WTC11 (cell line): ENCODE results near the gene LIN7A.

ENCODE experiments used
- CBFB ChIP-seq: sonication (generic); formaldehyde crosslinking; IDR thresholded peaks from 2 replicates; pipeline ENCODE4 v1.8.1; 2022; ENCODE audit warnings: mild to moderate bottlenecking, low read depth, missing genetic modification reagents
- JUN ChIP-seq: sonication (generic); formaldehyde crosslinking; IDR thresholded peaks from 2 replicates; pipeline ENCODE4 v1.8.0; 2023; ENCODE audit warnings: mild to moderate bottlenecking, missing genetic modification reagents
- NR1H2 ChIP-seq: sonication (generic); formaldehyde crosslinking; IDR thresholded peaks from 2 replicates; pipeline ENCODE4 v1.9.0; 2021; ENCODE audit warnings: mild to moderate bottlenecking, moderate library complexity, missing genetic modification reagents
- SMAD3 ChIP-seq: sonication (generic); formaldehyde crosslinking; IDR thresholded peaks from 2 replicates; pipeline ENCODE4 v1.8.0; 2022; ENCODE audit warnings: missing genetic modification reagents, mild to moderate bottlenecking, borderline replicate concordance
- TEAD1 ChIP-seq: sonication (generic); formaldehyde crosslinking; IDR thresholded peaks from 2 replicates; pipeline ENCODE4 v1.8.0; 2022; ENCODE audit warnings: mild to moderate bottlenecking, missing genetic modification reagents
- TF ChIP-seq, protein P1 (sequence below): fragments of 200-600 bp; IDR thresholded peaks from 2 replicates; pipeline ENCODE4 v1.8.0; 2022; ENCODE audit warnings: antibody characterized with exemption
- TF ChIP-seq, protein P2 (sequence below): sonication (generic); formaldehyde crosslinking; IDR thresholded peaks from 2 replicates; pipeline ENCODE4 v1.8.0; 2022; ENCODE audit warnings: mild to moderate bottlenecking, missing genetic modification reagents
- TF ChIP-seq, protein P3 (sequence below): sonication (generic); formaldehyde crosslinking; conservative IDR thresholded peaks from 2 replicates; pipeline ENCODE4 v1.8.1; 2022; ENCODE audit warnings: mild to moderate bottlenecking, missing genetic modification reagents
- TF ChIP-seq, protein P4 (sequence below): sonication (generic); formaldehyde crosslinking; IDR thresholded peaks from 2 replicates; pipeline ENCODE4 v1.8.0; 2022; ENCODE audit warnings: mild to moderate bottlenecking, missing genetic modification reagents

DNA sequence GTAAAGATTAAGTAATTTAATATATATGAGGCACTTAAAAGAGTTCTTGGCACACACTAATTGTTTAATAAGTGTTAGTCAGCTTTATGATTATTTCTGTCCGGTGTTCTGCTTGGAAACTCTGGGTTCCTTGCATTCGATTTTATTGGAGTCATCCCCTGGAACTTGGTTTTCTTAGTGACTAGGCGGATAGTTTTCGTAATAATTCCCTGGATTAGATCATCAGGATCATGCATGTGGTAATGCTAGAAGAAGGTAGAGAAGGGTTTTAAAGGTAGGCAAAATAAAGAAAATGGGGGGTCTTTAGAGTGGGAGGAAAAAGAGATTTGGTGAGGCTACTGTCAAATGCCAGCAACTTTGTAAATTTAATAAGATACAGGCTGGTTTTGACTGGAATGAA, 132.6 kb downstream of the LIN7A start:
- TF ChIP-seq, protein P1, sequence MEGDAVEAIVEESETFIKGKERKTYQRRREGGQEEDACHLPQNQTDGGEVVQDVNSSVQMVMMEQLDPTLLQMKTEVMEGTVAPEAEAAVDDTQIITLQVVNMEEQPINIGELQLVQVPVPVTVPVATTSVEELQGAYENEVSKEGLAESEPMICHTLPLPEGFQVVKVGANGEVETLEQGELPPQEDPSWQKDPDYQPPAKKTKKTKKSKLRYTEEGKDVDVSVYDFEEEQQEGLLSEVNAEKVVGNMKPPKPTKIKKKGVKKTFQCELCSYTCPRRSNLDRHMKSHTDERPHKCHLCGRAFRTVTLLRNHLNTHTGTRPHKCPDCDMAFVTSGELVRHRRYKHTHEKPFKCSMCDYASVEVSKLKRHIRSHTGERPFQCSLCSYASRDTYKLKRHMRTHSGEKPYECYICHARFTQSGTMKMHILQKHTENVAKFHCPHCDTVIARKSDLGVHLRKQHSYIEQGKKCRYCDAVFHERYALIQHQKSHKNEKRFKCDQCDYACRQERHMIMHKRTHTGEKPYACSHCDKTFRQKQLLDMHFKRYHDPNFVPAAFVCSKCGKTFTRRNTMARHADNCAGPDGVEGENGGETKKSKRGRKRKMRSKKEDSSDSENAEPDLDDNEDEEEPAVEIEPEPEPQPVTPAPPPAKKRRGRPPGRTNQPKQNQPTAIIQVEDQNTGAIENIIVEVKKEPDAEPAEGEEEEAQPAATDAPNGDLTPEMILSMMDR: no peak
- TF ChIP-seq TEAD1 (no peak), CBFB (no peak), SMAD3 (CRISPR knock-in tag) (no peak), JUN (CRISPR knock-in tag) (no peak), NR1H2 (CRISPR knock-in tag) (no peak)
- TF ChIP-seq, protein P2, sequence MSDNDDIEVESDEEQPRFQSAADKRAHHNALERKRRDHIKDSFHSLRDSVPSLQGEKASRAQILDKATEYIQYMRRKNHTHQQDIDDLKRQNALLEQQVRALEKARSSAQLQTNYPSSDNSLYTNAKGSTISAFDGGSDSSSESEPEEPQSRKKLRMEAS (CRISPR knock-in tag): no peak
- TF ChIP-seq, protein P3, sequence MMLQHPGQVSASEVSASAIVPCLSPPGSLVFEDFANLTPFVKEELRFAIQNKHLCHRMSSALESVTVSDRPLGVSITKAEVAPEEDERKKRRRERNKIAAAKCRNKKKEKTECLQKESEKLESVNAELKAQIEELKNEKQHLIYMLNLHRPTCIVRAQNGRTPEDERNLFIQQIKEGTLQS: no peak
- TF ChIP-seq, protein P4, sequence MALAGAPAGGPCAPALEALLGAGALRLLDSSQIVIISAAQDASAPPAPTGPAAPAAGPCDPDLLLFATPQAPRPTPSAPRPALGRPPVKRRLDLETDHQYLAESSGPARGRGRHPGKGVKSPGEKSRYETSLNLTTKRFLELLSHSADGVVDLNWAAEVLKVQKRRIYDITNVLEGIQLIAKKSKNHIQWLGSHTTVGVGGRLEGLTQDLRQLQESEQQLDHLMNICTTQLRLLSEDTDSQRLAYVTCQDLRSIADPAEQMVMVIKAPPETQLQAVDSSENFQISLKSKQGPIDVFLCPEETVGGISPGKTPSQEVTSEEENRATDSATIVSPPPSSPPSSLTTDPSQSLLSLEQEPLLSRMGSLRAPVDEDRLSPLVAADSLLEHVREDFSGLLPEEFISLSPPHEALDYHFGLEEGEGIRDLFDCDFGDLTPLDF (CRISPR knock-in tag): no peak
